Tibial artery (tissue), 4 donors: Measurements from ENCODE around the gene PGR.

Experiments used
- DNase-seq, 2 donors: peaks; one replicate each; pipeline ENCODE4 v3.0.0-alpha.2; 2019
- H3K27ac ChIP-seq, 2 donors: fragments of 200-600 bp; sonication (generic) in 1 of 2; 1 replicate in 1 of 2; 2 replicates in 1 of 2; pipeline ENCODE4 v1.5.1; 2018 to 2019; ENCODE audit warnings: mild to moderate bottlenecking in 1 of 2
- H3K27me3 ChIP-seq, 2 donors: fragments of 200-600 bp; sonication (generic) in 1 of 2; one replicate each; pipeline versions ENCODE4 v1.5.1 to v1.6.0; 2016 to 2019
- H3K36me3 ChIP-seq, 3 donors: fragments of 200-600 bp; sonication (generic) in 2 of 3; one replicate each; pipeline ENCODE4 v1.5.1; 2016 to 2019; ENCODE audit warnings: mild to moderate bottlenecking in 2 of 3
- H3K4me1 ChIP-seq, 4 donors: fragments of 200-600 bp; sonication (generic) in 2 of 4; 1 replicate in 3 of 4; 2 replicates in 1 of 4; pipeline ENCODE4 v1.5.1; 2016 to 2019
- H3K4me3 ChIP-seq, 2 donors: fragments of 200-600 bp; sonication (generic) in 1 of 2; 1 replicate in 1 of 2; 2 replicates in 1 of 2; pipeline ENCODE4 v1.5.1; 2018 to 2019; ENCODE audit warnings: mild to moderate bottlenecking in 2 of 2
- H3K9me3 ChIP-seq, 3 donors: fragments of 200-600 bp; sonication (generic) in 1 of 3; one replicate each; pipeline ENCODE4 v1.5.1; 2016 to 2019
- CTCF ChIP-seq, 2 experiments: fragments of 200-600 bp in 1 of 2; fragments of 450-650 bp in 1 of 2; IDR thresholded peaks; one replicate each; pipeline ENCODE4 v1.5.1; 2017 to 2019; ENCODE audit warnings: antibody characterized with exemption in 2 of 2, mild to moderate bottlenecking in 1 of 2, moderate library complexity in 1 of 2
- intact Hi-C: fragments of 100-400 bp; cut with DNase I; formaldehyde crosslinking; loops from one replicate; pipeline ENCODE4 v1.15.0; 2023; ENCODE audit warnings: low total_unique reads

The PGR gene

GRCh38 chr11:101126551-101127196, 2.9 kb downstream of the PGR start:
- no peak for TF ChIP-seq CTCF (IDR thresholded peaks at IDR 0.05)

GRCh38 chr11:101115671-101116160, 13.9 kb downstream of the PGR start:
- Histone ChIP-seq H3K27me3 (no peaks in the 10 kb centered on the region), H3K36me3 (peaks cover 0 to 13% (median 4%) of the 10 kb centered on the region in 3 donors), H3K4me1 (peaks cover 0 to 27% (median 0%) of the 10 kb centered on the region in 4 donors), H3K27ac (no peak overlapping the region), H3K4me3 (no peak overlapping the region), H3K9me3 (no peaks in the 10 kb centered on the region)
- no peak for TF ChIP-seq CTCF (IDR thresholded peaks at IDR 0.05)
- no peak for DNase-seq
- intact Hi-C loops, result no loop called here

More at GRCh38 chr11:101126551-101127196, 2.9 kb downstream of the PGR start:
- no peaks in the 10 kb centered on the region for H3K27me3 ChIP-seq
- no peaks in the 10 kb centered on the region for H3K36me3 ChIP-seq
- no peaks in the 10 kb centered on the region for H3K9me3 ChIP-seq
- peak overlapping the region; percentile 78 to 82 for H3K4me3 ChIP-seq
- peak; percentile 68 to 83 for DNase-seq
- intact Hi-C loops, result loop anchor here (10.0 kb wide), 1 partner anchor 442 kb away; the partner anchor contains the start of gene ARHGAP42
- peaks cover 0 to 39% (median 13%) of the 10 kb centered on the region in 4 donors for H3K4me1 ChIP-seq
- peak overlapping the region; percentile 95 to 97 for H3K27ac ChIP-seq

- no peak for DNase-seq
- Histone ChIP-seq H3K27ac (no peak overlapping the region), H3K4me3 (no peak overlapping the region), H3K27me3 (no peaks in the 10 kb centered on the region), H3K36me3 (peaks cover 4 to 28% (median 13%) of the 10 kb centered on the region in 3 donors), H3K9me3 (peaks cover 0 to 8% (median 0%) of the 10 kb centered on the region in 3 donors), H3K4me1 (peaks cover 0 to 22% (median 0%) of the 10 kb centered on the region in 4 donors)
- TF ChIP-seq CTCF (IDR thresholded peaks at IDR 0.05), result no peak
- intact Hi-C loops, result no loop called here
Observed at GRCh38 chr11:101113540-101113939, 16.1 kb downstream of the PGR start.

GRCh38 chr11:101104716-101105115, 24.9 kb downstream of the PGR start:
- H3K27me3 ChIP-seq, result no peaks in the 10 kb centered on the region
- intact Hi-C loops, result no loop called here
- no peak for DNase-seq

GRCh38 chr11:101103433-101103832, 26.2 kb downstream of the PGR start:
- intact Hi-C loops, result no loop called here
- H3K36me3 ChIP-seq, result peaks cover 0 to 3% (median 0%) of the 10 kb centered on the region in 3 donors
- H3K4me3 ChIP-seq, result no peak overlapping the region
- no peak overlapping the region for H3K27ac ChIP-seq
- no peak for TF ChIP-seq CTCF (IDR thresholded peaks at IDR 0.05)
- DNase-seq, result no peak
- peaks cover 0 to 62% (median 10%) of the 10 kb centered on the region in 4 donors for H3K4me1 ChIP-seq
- H3K9me3 ChIP-seq, result no peaks in the 10 kb centered on the region
- no peaks in the 10 kb centered on the region for H3K27me3 ChIP-seq

More at GRCh38 chr11:101104716-101105115, 24.9 kb downstream of the PGR start:
- no peak overlapping the region for H3K4me3 ChIP-seq
- H3K27ac ChIP-seq, result no peak overlapping the region
- peaks cover 0 to 56% (median 6%) of the 10 kb centered on the region in 4 donors for H3K4me1 ChIP-seq
- peaks cover 0 to 3% (median 0%) of the 10 kb centered on the region in 3 donors for H3K9me3 ChIP-seq
- no peak for TF ChIP-seq CTCF (IDR thresholded peaks at IDR 0.05)
- peaks cover 0 to 11% (median 6%) of the 10 kb centered on the region in 3 donors for H3K36me3 ChIP-seq
